Body of pancreas (tissue), 4 donors: ENCODE measurements around the gene CCDC102B. TPM values are rescaled to one million over a fixed set of nuclear protein-coding genes. Genes with fewer than 3 reads are reported as not detected.

Experiments used
- ATAC-seq: fragments of 150-250 bp; one replicate; pipeline ENCODE4 v1.9.1; 2016
- DNase-seq, 4 donors: peaks; one replicate each; pipeline ENCODE4 v3.0.0-alpha.2; 2019
- H3K27ac ChIP-seq, 4 donors: fragments of 200-600 bp; sonication (generic); 1 replicate in 3 of 4; 2 replicates in 1 of 4; pipeline versions ENCODE4 v1.5.1 to v1.6.1; 2016 to 2019; ENCODE audit warnings: mild to moderate bottlenecking in 1 of 4, mixed read lengths in 1 of 4, moderate library complexity in 1 of 4
- H3K27me3 ChIP-seq, 2 donors: fragments of 200-600 bp; sonication (generic); one replicate each; pipeline ENCODE4 v1.6.0; 2016; ENCODE audit warnings: mild to moderate bottlenecking in 1 of 2
- H3K36me3 ChIP-seq, 2 donors: fragments of 200-600 bp; sonication (generic); replicated peaks in 1 of 2; 2 replicates each; pipeline ENCODE4 v1.5.1; 2016; ENCODE audit warnings: low read depth in 2 of 2; ENCODE audit not compliant: insufficient read depth in 1 of 2
- H3K4me1 ChIP-seq: fragments of 200-600 bp; sonication (generic); one replicate; pipeline ENCODE4 v1.6.0; 2016
- H3K4me3 ChIP-seq, 2 donors: fragments of 200-600 bp; sonication (generic); 1 replicate in 1 of 2; 2 replicates in 1 of 2; pipeline ENCODE4 v1.5.1; 2016 to 2019
- H3K9me3 ChIP-seq, 3 donors: fragments of 200-600 bp; sonication (generic); 1 replicate in 2 of 3; 2 replicates in 1 of 3; pipeline ENCODE4 v1.5.1; 2016
- POLR2A ChIP-seq, 3 donors: fragments of 450-650 bp; IDR thresholded peaks; one replicate each; pipeline ENCODE4 v1.6.1; 2016; ENCODE audit warnings: antibody characterized with exemption in 3 of 3, mild to moderate bottlenecking in 2 of 3
- WGBS, 2 donors: methylation state at CpG; one replicate each; pipeline ENCODE4 v1.1.5; 2017; 5-methylcytosine and 5-hydroxymethylcytosine counted together
- intact Hi-C: fragments of 100-400 bp; cut with DNase I; formaldehyde crosslinking; loops from one replicate; pipeline ENCODE4 v1.15.1; 2023
- small RNA-seq: library from RNA; depleted of rRNA; stranded (forward); fragments of <200 nt; gene quantifications from one replicate; pipeline ENCODE3, GENCODE V24; 2016
- total RNA-seq, 2 donors: library from RNA; depleted of rRNA; stranded (reverse); fragments of >200 nt; gene quantifications; one replicate each; pipeline ENCODE4 v1.1.0, GENCODE V29; 2016
- TF ChIP-seq, protein P1 (sequence below), 7 experiments: fragments of 450-650 bp in 4 of 7; fragments of 200-600 bp in 3 of 7; sonication (generic) in 3 of 7; IDR thresholded peaks; one replicate each; pipeline ENCODE4 v1.5.1; 2016 to 2019; ENCODE audit warnings: antibody characterized with exemption in 7 of 7

Gene CCDC102B
- total RNA-seq, 2 donors from 2014 or later: 4.9 to 6.3 TPM

DNA sequence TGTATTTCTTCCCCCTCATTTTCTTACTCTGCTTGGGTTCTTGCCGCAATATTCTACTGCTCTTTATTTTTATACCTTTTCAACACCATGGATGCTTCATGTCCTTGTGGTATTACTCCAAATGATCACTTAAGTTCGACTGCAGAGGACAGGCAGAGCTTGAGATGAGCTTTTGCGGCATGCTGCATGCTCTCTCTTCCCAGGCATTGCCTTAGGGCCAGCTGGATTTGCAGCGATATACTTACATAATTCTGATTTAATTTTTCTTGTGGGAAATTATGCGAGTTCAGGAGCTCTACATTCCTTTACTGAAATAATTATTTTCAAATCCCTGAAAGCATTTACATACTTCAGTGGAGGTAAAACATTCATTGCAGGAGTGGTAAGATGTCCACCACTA, 288.1 kb downstream of the CCDC102B start:
- intact Hi-C loops: no loop called here
- 67 to 69% methylated on average over 5 of the region's 5 CpGs for WGBS, 2 donors
- Histone ChIP-seq H3K27ac (no peak overlapping the region), H3K36me3 (no peaks in the 10 kb centered on the region), H3K27me3 (no peaks in the 10 kb centered on the region), H3K4me1 (no peaks in the 10 kb centered on the region), H3K4me3 (no peak overlapping the region), H3K9me3 (no peaks in the 10 kb centered on the region)
- no peak for TF ChIP-seq POLR2A (IDR thresholded peaks at IDR 0.05)
- TF ChIP-seq, protein P1, sequence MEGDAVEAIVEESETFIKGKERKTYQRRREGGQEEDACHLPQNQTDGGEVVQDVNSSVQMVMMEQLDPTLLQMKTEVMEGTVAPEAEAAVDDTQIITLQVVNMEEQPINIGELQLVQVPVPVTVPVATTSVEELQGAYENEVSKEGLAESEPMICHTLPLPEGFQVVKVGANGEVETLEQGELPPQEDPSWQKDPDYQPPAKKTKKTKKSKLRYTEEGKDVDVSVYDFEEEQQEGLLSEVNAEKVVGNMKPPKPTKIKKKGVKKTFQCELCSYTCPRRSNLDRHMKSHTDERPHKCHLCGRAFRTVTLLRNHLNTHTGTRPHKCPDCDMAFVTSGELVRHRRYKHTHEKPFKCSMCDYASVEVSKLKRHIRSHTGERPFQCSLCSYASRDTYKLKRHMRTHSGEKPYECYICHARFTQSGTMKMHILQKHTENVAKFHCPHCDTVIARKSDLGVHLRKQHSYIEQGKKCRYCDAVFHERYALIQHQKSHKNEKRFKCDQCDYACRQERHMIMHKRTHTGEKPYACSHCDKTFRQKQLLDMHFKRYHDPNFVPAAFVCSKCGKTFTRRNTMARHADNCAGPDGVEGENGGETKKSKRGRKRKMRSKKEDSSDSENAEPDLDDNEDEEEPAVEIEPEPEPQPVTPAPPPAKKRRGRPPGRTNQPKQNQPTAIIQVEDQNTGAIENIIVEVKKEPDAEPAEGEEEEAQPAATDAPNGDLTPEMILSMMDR (IDR thresholded peaks at IDR 0.05): no peak
- ATAC-seq: no peak
- DNase-seq: no peak

DNA sequence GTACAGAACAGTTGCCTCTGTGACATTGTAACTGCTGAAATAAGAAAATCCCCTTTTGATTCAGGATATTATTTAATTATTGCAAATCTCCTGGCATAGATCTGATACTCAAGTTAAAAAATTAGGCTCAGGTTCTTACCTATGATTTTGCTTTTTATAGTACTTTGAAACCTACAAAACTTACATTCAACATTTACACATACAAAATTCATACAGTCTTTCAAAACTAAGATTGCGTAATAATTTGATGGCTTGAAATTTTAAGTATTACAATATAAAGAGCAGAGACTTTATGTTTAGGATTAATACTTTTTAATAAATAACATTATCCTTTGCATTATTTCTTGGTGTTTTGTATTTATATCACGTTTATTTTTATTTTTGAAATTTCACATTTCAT, 291.1 kb downstream of the CCDC102B start:
- no peaks in the 10 kb centered on the region for H3K4me1 ChIP-seq
- H3K27ac ChIP-seq: no peak overlapping the region
- no peak for DNase-seq
- H3K27me3 ChIP-seq: no peaks in the 10 kb centered on the region
- no peak overlapping the region for H3K4me3 ChIP-seq
- intact Hi-C loops: no loop called here
- no peaks in the 10 kb centered on the region for H3K36me3 ChIP-seq
- no peak for TF ChIP-seq POLR2A (IDR thresholded peaks at IDR 0.05)
- TF ChIP-seq, protein P1 (IDR thresholded peaks at IDR 0.05): no peak
- H3K9me3 ChIP-seq: no peaks in the 10 kb centered on the region
- ATAC-seq: no peak
- WGBS, 2 donors: 64% methylated on average over 2 of the region's 2 CpGs

DNA sequence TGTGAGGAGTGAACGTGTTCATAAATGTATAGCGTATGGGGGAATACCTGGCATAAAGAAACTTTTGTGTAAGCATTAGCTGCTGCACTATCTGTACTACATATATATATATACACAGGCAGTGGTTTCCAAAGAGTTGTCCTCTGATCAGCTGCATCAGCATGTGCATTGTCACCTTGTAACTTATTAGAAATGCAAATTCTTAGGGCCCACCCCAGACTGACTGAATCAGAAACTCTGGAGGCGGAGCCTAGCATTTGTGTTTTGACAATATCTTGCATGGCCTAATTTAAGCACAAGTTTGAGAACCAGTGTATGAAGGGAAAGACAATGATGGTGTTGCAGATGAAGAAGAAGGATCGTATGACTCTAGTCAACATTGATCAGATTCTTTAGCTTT, 299.5 kb downstream of the CCDC102B start:
- H3K27ac ChIP-seq: no peak overlapping the region
- no peaks in the 10 kb centered on the region for H3K36me3 ChIP-seq
- intact Hi-C loops: no loop called here
- no peaks in the 10 kb centered on the region for H3K9me3 ChIP-seq
- no peaks in the 10 kb centered on the region for H3K4me1 ChIP-seq
- ATAC-seq (no peak), DNase-seq (no peak)
- WGBS, 2 donors: 67 to 77% methylated on average over 4 of the region's 4 CpGs
- no peaks in the 10 kb centered on the region for H3K27me3 ChIP-seq
- no peak overlapping the region for H3K4me3 ChIP-seq
- no peak for TF ChIP-seq POLR2A (IDR thresholded peaks at IDR 0.05)
- TF ChIP-seq, protein P1 (IDR thresholded peaks at IDR 0.05): no peak

DNA sequence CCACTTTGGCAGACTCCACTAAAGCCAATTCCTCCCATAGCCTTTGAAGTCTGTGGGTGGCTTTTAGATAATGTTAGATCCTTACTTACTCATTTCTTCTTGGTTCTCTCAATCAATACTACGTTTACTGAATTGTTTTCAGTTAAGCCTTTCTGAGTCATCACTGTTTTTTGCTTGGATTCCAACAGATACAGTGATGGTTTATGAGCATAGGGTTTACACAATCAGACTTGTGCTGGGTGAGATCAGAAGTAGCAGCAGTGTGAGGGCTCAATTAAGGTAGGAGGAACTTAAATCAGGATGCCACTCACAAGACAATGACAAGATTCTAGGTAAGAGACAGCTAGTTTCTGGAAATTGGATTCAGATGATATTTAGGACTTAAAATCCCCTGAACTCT, 305.1 kb downstream of the CCDC102B start:
- no peak for DNase-seq
- ATAC-seq: no peak
- 21 to 27% methylated on average over 1 of the region's 1 CpG for WGBS, 2 donors
- no peak overlapping the region for H3K4me3 ChIP-seq
- no peaks in the 10 kb centered on the region for H3K36me3 ChIP-seq
- no peaks in the 10 kb centered on the region for H3K27me3 ChIP-seq
- TF ChIP-seq, protein P1 (IDR thresholded peaks at IDR 0.05): no peak
- no peak for TF ChIP-seq POLR2A (IDR thresholded peaks at IDR 0.05)
- intact Hi-C loops: no loop called here
- no peak overlapping the region for H3K27ac ChIP-seq
- no peaks in the 10 kb centered on the region for H3K4me1 ChIP-seq
- H3K9me3 ChIP-seq: no peaks in the 10 kb centered on the region

Small RNA genes lying within 50 kb of the gene (small RNA-seq; reads per million reads assigned to genes)
- not detected for gene RNU6-39P

Other genes starting within 250 kb of the CCDC102B start
- 10 to 100 TPM; 17.5 to 25.9 TPM for gene TMX3, start 83.0 kb upstream of the CCDC102B start, total RNA-seq